Body of pancreas (tissue), 4 donors: ENCODE results near the gene SMIM5.
"Not testable (repeated sequence)": the region's sequence is repeated elsewhere in the genome, so short reads cannot be mapped to it uniquely, and the experiment has no call there.

Source experiments
- POLR2A ChIP-seq, 3 donors: fragments of 450-650 bp; IDR thresholded peaks; one replicate each; pipeline ENCODE4 v1.6.1; 2016; ENCODE audit warnings: antibody characterized with exemption in 3 of 3, mild to moderate bottlenecking in 2 of 3
- TF ChIP-seq, protein P1 (sequence below), 7 experiments: fragments of 450-650 bp in 4 of 7; fragments of 200-600 bp in 3 of 7; sonication (generic) in 3 of 7; IDR thresholded peaks; one replicate each; pipeline ENCODE4 v1.5.1; 2016 to 2019; ENCODE audit warnings: antibody characterized with exemption in 7 of 7

DNA sequence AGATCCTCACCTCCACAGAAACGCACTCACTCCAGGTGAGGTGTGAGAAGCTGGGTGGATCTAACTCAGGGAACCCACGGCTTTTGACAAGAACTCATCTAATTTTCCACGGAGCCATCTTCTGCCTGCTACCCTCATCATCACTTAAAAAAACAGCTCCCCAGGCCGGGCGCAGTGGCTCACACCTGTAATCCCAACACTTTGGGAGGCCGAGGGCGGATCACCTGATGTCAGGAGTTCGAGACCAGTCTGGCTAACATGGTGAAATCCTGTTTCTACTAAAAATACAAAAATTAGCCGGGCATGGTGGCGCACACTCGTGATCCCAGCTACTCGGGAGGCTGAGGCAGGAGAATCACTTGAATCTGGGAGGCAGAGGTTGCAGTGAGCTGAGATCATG lies 4.8 kb downstream of the SMIM5 start:
- not testable (repeated sequence) for TF ChIP-seq POLR2A (IDR thresholded peaks at IDR 0.05)
- TF ChIP-seq, protein P1, sequence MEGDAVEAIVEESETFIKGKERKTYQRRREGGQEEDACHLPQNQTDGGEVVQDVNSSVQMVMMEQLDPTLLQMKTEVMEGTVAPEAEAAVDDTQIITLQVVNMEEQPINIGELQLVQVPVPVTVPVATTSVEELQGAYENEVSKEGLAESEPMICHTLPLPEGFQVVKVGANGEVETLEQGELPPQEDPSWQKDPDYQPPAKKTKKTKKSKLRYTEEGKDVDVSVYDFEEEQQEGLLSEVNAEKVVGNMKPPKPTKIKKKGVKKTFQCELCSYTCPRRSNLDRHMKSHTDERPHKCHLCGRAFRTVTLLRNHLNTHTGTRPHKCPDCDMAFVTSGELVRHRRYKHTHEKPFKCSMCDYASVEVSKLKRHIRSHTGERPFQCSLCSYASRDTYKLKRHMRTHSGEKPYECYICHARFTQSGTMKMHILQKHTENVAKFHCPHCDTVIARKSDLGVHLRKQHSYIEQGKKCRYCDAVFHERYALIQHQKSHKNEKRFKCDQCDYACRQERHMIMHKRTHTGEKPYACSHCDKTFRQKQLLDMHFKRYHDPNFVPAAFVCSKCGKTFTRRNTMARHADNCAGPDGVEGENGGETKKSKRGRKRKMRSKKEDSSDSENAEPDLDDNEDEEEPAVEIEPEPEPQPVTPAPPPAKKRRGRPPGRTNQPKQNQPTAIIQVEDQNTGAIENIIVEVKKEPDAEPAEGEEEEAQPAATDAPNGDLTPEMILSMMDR (IDR thresholded peaks at IDR 0.05): not testable (repeated sequence)
